C4-2B (cell line): ENCODE data around the gene VAV3.

ENCODE experiments used
- ZFX ChIP-seq: fragments of 450-650 bp; IDR thresholded peaks from 2 replicates; pipeline ENCODE4 v1.6.1; 2017
- TF ChIP-seq, protein P1 (sequence below): fragments of 450-650 bp; conservative IDR thresholded peaks from 2 replicates; pipeline ENCODE4 v1.5.1; 2017; ENCODE audit warnings: mild to moderate bottlenecking

DNA sequence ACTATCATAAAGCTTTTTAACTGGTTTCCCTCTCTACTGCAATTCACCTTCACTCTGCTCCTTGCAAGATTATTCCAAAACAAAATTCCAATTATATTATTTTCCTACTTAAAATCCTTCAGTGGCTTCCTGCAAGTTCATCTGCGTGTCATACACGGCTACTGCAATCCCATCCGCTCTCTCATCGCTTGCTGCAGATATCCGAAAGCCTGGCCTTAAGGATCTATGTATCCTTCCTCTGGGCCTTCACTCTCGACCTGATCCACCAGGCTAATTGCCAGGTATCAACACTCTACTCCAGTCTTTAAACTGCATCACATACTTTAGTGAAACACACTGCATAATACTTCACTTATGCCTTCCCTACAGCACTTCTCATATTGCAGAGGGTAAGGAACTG lies 44.0 kb downstream of the VAV3 start:
- TF ChIP-seq, protein P1, sequence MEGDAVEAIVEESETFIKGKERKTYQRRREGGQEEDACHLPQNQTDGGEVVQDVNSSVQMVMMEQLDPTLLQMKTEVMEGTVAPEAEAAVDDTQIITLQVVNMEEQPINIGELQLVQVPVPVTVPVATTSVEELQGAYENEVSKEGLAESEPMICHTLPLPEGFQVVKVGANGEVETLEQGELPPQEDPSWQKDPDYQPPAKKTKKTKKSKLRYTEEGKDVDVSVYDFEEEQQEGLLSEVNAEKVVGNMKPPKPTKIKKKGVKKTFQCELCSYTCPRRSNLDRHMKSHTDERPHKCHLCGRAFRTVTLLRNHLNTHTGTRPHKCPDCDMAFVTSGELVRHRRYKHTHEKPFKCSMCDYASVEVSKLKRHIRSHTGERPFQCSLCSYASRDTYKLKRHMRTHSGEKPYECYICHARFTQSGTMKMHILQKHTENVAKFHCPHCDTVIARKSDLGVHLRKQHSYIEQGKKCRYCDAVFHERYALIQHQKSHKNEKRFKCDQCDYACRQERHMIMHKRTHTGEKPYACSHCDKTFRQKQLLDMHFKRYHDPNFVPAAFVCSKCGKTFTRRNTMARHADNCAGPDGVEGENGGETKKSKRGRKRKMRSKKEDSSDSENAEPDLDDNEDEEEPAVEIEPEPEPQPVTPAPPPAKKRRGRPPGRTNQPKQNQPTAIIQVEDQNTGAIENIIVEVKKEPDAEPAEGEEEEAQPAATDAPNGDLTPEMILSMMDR: no peak
- TF ChIP-seq ZFX: no peak
